WTC11 (cell line): Measurements from ENCODE around the gene ALLC. TPM values are rescaled to one million over a fixed set of nuclear protein-coding genes. Genes with fewer than 3 reads are reported as not detected.
A peak's percentile ranks its signal among the peaks of the same experiment; 100 is the strongest.

Experiments used
- ATAC-seq: fragments of 200-7000 bp; cut with Tn5 transposase; 2 replicates; pipeline ENCODE4 v1.10.0; 2021; ENCODE audit warnings: mild to moderate bottlenecking, moderate library complexity
- CTCF ChIA-PET: fragments of 300-600 bp; sonication (Branson Sonifier 250); formaldehyde crosslinking; loops from one replicate; lab custom pipeline; 2021; ENCODE audit warnings: antibody characterized with exemption; lab: Charles Lee
- POLR2A ChIA-PET: fragments of 350-600 bp; sonication (Branson Sonifier 250); formaldehyde crosslinking; loops from one replicate; lab custom pipeline; 2021; ENCODE audit warnings: antibody characterized with exemption; lab: Charles Lee
- DNase-seq: peaks from one replicate; pipeline ENCODE4 v3.0.0; 2021; ENCODE audit warnings: low spot score
- H3K27ac Mint-ChIP-seq: 2 replicates; pipeline ENCODE4 v1.8.0; 2021; ENCODE audit warnings: mixed read lengths
- H3K27me3 Mint-ChIP-seq: 2 replicates; pipeline ENCODE4 v1.8.0; 2021; ENCODE audit warnings: low read depth, mild to moderate bottlenecking, moderate library complexity, mixed read lengths
- H3K36me3 Mint-ChIP-seq: 2 replicates; pipeline ENCODE4 v1.8.0; 2021; ENCODE audit warnings: mixed read lengths
- H3K4me1 Mint-ChIP-seq: 2 replicates; pipeline ENCODE4 v1.8.0; 2022; ENCODE audit warnings: mixed read lengths
- H3K4me3 Mint-ChIP-seq: 2 replicates; pipeline ENCODE4 v1.8.0; 2021; ENCODE audit warnings: mild to moderate bottlenecking, moderate library complexity, mixed read lengths
- H3K9me3 Mint-ChIP-seq: 2 replicates; pipeline ENCODE4 v1.8.0; 2021; ENCODE audit warnings: mixed read lengths
- CREB1 ChIP-seq: sonication (generic); formaldehyde crosslinking; IDR thresholded peaks from 2 replicates; pipeline ENCODE4 v1.8.0; 2023; ENCODE audit warnings: mild to moderate bottlenecking, missing genetic modification reagents
- CREM ChIP-seq: sonication (generic); formaldehyde crosslinking; IDR thresholded peaks from 2 replicates; pipeline ENCODE4 v1.8.1; 2022; ENCODE audit warnings: mild to moderate bottlenecking, missing genetic modification reagents, moderate library complexity
- ESRRA ChIP-seq: sonication (generic); formaldehyde crosslinking; IDR thresholded peaks from 2 replicates; pipeline ENCODE4 v1.8.1; 2022; ENCODE audit warnings: mild to moderate bottlenecking, missing genetic modification reagents, borderline replicate concordance
- GABPB1 ChIP-seq: sonication (generic); formaldehyde crosslinking; IDR thresholded peaks from 2 replicates; pipeline ENCODE4 v1.8.1; 2023; ENCODE audit warnings: mild to moderate bottlenecking, missing genetic modification reagents
- NR3C1 ChIP-seq: sonication (generic); formaldehyde crosslinking; conservative IDR thresholded peaks from 2 replicates; pipeline ENCODE4 v1.8.1; 2023; ENCODE audit warnings: low read depth, mild to moderate bottlenecking, missing genetic modification reagents
- TP53 ChIP-seq: sonication (generic); formaldehyde crosslinking; IDR thresholded peaks from 2 replicates; pipeline ENCODE4 v1.8.1; 2023; ENCODE audit warnings: mild to moderate bottlenecking, missing genetic modification reagents
- total RNA-seq: library from RNA; stranded (reverse); gene quantifications from 3 replicates; pipeline ENCODE4 v1.2.3, GENCODE V29; 2021
- TF ChIP-seq, protein P1 (sequence below): sonication (generic); formaldehyde crosslinking; IDR thresholded peaks from 2 replicates; pipeline ENCODE4 v1.8.1; 2023; ENCODE audit warnings: mild to moderate bottlenecking, missing genetic modification reagents, moderate library complexity
- TF ChIP-seq, protein P2 (sequence below): sonication (generic); formaldehyde crosslinking; IDR thresholded peaks from 2 replicates; pipeline ENCODE4 v1.8.0; 2022; ENCODE audit warnings: mild to moderate bottlenecking, missing genetic modification reagents
- TF ChIP-seq, protein P3 (sequence below): sonication (generic); formaldehyde crosslinking; IDR thresholded peaks from 2 replicates; pipeline ENCODE4 v1.8.1; 2023; ENCODE audit warnings: mild to moderate bottlenecking, missing genetic modification reagents, borderline replicate concordance
- TF ChIP-seq, protein P4 (sequence below): fragments of 250-450 bp; sonication (Bioruptor Pico); IDR thresholded peaks from 2 replicates; pipeline ENCODE4 v1.9.0; 2021; ENCODE audit warnings: mild to moderate bottlenecking
- TF ChIP-seq, protein P5 (sequence below): sonication (generic); formaldehyde crosslinking; IDR thresholded peaks from 2 replicates; pipeline ENCODE4 v1.8.0; 2022; ENCODE audit warnings: mild to moderate bottlenecking, missing genetic modification reagents
- TF ChIP-seq, protein P6 (sequence below): sonication (generic); formaldehyde crosslinking; IDR thresholded peaks from 2 replicates; pipeline ENCODE4 v1.8.0; 2023; ENCODE audit warnings: missing genetic modification reagents, mild to moderate bottlenecking, borderline replicate concordance
- TF ChIP-seq, protein P7 (sequence below): sonication (generic); formaldehyde crosslinking; IDR thresholded peaks from 2 replicates; pipeline ENCODE4 v1.8.1; 2023; ENCODE audit warnings: mild to moderate bottlenecking, moderate library complexity, missing genetic modification reagents
- TF ChIP-seq, protein P8 (sequence below): fragments of 200-600 bp; IDR thresholded peaks from 2 replicates; pipeline ENCODE4 v1.8.0; 2022; ENCODE audit warnings: antibody characterized with exemption
- TF ChIP-seq, protein P9 (sequence below): sonication (generic); formaldehyde crosslinking; IDR thresholded peaks from 2 replicates; pipeline ENCODE4 v1.8.1; 2022; ENCODE audit warnings: mild to moderate bottlenecking, missing genetic modification reagents, moderate library complexity, borderline replicate concordance

The ALLC gene
- total RNA-seq, 1 experiment from 2014 or later: not detected

DNA sequence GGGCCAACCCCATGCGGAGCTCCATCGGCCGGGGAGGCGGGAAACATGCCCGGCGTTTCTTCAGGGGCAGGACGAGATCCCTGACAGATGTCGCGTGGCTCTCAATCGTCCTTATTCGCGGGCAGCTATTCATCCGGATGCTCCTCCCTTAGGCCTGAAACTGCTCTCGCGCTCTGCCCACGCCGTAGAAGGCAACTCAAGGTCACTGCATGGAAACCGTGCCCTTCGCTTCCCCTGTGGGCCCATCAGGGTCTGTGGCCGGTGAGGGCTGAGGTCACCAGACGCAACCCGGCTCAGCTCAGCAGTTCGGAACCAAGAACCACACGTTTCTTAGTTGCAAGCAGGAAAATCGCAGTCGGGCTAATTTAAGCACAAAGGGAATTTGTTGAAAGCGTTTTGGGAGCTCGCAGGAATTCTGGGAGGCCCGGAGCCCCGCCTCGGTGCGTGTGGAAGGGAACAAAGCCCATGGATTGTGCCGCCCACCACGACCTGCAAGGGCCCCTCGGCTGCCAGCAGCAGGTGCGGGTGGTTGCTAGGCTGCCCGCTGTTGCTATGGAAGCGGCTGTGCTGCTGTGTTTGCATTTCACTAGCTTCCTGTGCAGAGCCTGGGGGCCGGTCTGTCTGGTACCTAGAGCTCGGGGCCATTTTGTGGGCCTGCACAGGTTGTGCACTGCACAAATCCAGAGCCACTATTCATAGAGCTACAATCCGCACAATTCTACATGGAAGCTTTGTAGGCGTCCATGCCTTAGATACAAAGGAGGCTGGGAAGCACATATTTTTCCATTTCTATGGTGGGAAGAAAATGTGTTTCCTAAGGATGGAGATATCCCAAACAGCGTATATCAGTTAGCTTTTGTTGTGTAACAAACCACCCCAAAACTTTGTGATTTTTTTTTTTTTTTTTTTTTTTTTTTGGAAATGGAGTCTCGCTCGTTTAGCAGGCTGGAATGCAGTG lies 6.0 kb upstream of the ALLC start:
- POLR2A ChIA-PET: interaction anchor here (0.7 to 1.2 kb wide), 4 partner anchors 93 to 274 kb away, joined by 3 to 7 read pairs (median 3); partner anchors contain the start of gene RNASEH1
- Mint-ChIP-seq H3K27me3 (peaks cover 13% of the 10 kb centered on the region), H3K27ac (peak overlapping the region; percentile 85; the same call in 1 of the 2 replicates), H3K36me3 (no peaks in the 10 kb centered on the region), H3K9me3 (peaks cover 3% of the 10 kb centered on the region; the same call in 1 of the 2 replicates), H3K4me1 (peaks cover 15% of the 10 kb centered on the region), H3K4me3 (peak overlapping the region; percentile 72)
- peak; percentile 67 for ATAC-seq
- CTCF ChIA-PET: interaction anchor here (0.6 to 1.4 kb wide), 18 partner anchors 9 to 408 kb away, joined by 3 to 15 read pairs (median 4); partner anchors contain the start of genes COLEC11 and RNASEH1
- DNase-seq: peak; percentile 80
- TF ChIP-seq, protein P1, sequence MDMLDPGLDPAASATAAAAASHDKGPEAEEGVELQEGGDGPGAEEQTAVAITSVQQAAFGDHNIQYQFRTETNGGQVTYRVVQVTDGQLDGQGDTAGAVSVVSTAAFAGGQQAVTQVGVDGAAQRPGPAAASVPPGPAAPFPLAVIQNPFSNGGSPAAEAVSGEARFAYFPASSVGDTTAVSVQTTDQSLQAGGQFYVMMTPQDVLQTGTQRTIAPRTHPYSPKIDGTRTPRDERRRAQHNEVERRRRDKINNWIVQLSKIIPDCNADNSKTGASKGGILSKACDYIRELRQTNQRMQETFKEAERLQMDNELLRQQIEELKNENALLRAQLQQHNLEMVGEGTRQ: no peak
- TF ChIP-seq CREM (CRISPR knock-in tag): no peak
- TF ChIP-seq, protein P2, sequence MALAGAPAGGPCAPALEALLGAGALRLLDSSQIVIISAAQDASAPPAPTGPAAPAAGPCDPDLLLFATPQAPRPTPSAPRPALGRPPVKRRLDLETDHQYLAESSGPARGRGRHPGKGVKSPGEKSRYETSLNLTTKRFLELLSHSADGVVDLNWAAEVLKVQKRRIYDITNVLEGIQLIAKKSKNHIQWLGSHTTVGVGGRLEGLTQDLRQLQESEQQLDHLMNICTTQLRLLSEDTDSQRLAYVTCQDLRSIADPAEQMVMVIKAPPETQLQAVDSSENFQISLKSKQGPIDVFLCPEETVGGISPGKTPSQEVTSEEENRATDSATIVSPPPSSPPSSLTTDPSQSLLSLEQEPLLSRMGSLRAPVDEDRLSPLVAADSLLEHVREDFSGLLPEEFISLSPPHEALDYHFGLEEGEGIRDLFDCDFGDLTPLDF (CRISPR knock-in tag): no peak
- TF ChIP-seq, protein P3, sequence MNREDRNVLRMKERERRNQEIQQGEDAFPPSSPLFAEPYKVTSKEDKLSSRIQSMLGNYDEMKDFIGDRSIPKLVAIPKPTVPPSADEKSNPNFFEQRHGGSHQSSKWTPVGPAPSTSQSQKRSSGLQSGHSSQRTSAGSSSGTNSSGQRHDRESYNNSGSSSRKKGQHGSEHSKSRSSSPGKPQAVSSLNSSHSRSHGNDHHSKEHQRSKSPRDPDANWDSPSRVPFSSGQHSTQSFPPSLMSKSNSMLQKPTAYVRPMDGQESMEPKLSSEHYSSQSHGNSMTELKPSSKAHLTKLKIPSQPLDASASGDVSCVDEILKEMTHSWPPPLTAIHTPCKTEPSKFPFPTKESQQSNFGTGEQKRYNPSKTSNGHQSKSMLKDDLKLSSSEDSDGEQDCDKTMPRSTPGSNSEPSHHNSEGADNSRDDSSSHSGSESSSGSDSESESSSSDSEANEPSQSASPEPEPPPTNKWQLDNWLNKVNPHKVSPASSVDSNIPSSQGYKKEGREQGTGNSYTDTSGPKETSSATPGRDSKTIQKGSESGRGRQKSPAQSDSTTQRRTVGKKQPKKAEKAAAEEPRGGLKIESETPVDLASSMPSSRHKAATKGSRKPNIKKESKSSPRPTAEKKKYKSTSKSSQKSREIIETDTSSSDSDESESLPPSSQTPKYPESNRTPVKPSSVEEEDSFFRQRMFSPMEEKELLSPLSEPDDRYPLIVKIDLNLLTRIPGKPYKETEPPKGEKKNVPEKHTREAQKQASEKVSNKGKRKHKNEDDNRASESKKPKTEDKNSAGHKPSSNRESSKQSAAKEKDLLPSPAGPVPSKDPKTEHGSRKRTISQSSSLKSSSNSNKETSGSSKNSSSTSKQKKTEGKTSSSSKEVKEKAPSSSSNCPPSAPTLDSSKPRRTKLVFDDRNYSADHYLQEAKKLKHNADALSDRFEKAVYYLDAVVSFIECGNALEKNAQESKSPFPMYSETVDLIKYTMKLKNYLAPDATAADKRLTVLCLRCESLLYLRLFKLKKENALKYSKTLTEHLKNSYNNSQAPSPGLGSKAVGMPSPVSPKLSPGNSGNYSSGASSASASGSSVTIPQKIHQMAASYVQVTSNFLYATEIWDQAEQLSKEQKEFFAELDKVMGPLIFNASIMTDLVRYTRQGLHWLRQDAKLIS (CRISPR knock-in tag): no peak
- TF ChIP-seq NR3C1 (CRISPR knock-in tag): no peak
- TF ChIP-seq, protein P4, sequence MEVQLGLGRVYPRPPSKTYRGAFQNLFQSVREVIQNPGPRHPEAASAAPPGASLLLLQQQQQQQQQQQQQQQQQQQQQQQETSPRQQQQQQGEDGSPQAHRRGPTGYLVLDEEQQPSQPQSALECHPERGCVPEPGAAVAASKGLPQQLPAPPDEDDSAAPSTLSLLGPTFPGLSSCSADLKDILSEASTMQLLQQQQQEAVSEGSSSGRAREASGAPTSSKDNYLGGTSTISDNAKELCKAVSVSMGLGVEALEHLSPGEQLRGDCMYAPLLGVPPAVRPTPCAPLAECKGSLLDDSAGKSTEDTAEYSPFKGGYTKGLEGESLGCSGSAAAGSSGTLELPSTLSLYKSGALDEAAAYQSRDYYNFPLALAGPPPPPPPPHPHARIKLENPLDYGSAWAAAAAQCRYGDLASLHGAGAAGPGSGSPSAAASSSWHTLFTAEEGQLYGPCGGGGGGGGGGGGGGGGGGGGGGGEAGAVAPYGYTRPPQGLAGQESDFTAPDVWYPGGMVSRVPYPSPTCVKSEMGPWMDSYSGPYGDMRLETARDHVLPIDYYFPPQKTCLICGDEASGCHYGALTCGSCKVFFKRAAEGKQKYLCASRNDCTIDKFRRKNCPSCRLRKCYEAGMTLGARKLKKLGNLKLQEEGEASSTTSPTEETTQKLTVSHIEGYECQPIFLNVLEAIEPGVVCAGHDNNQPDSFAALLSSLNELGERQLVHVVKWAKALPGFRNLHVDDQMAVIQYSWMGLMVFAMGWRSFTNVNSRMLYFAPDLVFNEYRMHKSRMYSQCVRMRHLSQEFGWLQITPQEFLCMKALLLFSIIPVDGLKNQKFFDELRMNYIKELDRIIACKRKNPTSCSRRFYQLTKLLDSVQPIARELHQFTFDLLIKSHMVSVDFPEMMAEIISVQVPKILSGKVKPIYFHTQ (CRISPR knock-in tag): no peak
- no peak for TF ChIP-seq GABPB1 (CRISPR knock-in tag)
- TF ChIP-seq, protein P5, sequence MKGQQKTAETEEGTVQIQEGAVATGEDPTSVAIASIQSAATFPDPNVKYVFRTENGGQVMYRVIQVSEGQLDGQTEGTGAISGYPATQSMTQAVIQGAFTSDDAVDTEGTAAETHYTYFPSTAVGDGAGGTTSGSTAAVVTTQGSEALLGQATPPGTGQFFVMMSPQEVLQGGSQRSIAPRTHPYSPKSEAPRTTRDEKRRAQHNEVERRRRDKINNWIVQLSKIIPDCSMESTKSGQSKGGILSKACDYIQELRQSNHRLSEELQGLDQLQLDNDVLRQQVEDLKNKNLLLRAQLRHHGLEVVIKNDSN: no peak
- TF ChIP-seq, protein P6, sequence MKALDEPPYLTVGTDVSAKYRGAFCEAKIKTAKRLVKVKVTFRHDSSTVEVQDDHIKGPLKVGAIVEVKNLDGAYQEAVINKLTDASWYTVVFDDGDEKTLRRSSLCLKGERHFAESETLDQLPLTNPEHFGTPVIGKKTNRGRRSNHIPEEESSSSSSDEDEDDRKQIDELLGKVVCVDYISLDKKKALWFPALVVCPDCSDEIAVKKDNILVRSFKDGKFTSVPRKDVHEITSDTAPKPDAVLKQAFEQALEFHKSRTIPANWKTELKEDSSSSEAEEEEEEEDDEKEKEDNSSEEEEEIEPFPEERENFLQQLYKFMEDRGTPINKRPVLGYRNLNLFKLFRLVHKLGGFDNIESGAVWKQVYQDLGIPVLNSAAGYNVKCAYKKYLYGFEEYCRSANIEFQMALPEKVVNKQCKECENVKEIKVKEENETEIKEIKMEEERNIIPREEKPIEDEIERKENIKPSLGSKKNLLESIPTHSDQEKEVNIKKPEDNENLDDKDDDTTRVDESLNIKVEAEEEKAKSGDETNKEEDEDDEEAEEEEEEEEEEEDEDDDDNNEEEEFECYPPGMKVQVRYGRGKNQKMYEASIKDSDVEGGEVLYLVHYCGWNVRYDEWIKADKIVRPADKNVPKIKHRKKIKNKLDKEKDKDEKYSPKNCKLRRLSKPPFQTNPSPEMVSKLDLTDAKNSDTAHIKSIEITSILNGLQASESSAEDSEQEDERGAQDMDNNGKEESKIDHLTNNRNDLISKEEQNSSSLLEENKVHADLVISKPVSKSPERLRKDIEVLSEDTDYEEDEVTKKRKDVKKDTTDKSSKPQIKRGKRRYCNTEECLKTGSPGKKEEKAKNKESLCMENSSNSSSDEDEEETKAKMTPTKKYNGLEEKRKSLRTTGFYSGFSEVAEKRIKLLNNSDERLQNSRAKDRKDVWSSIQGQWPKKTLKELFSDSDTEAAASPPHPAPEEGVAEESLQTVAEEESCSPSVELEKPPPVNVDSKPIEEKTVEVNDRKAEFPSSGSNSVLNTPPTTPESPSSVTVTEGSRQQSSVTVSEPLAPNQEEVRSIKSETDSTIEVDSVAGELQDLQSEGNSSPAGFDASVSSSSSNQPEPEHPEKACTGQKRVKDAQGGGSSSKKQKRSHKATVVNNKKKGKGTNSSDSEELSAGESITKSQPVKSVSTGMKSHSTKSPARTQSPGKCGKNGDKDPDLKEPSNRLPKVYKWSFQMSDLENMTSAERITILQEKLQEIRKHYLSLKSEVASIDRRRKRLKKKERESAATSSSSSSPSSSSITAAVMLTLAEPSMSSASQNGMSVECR (CRISPR knock-in tag): no peak
- TF ChIP-seq ESRRA: peak; percentile 63; the same call in 1 of the 2 replicates
- no peak for TF ChIP-seq CREB1 (CRISPR knock-in tag)
- no peak for TF ChIP-seq TP53 (CRISPR knock-in tag)
- TF ChIP-seq, protein P7, sequence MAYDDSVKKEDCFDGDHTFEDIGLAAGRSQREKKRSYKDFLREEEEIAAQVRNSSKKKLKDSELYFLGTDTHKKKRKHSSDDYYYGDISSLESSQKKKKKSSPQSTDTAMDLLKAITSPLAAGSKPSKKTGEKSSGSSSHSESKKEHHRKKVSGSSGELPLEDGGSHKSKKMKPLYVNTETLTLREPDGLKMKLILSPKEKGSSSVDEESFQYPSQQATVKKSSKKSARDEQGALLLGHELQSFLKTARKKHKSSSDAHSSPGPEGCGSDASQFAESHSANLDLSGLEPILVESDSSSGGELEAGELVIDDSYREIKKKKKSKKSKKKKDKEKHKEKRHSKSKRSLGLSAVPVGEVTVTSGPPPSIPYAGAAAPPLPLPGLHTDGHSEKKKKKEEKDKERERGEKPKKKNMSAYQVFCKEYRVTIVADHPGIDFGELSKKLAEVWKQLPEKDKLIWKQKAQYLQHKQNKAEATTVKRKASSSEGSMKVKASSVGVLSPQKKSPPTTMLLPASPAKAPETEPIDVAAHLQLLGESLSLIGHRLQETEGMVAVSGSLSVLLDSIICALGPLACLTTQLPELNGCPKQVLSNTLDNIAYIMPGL (CRISPR knock-in tag): no peak
- TF ChIP-seq, protein P8, sequence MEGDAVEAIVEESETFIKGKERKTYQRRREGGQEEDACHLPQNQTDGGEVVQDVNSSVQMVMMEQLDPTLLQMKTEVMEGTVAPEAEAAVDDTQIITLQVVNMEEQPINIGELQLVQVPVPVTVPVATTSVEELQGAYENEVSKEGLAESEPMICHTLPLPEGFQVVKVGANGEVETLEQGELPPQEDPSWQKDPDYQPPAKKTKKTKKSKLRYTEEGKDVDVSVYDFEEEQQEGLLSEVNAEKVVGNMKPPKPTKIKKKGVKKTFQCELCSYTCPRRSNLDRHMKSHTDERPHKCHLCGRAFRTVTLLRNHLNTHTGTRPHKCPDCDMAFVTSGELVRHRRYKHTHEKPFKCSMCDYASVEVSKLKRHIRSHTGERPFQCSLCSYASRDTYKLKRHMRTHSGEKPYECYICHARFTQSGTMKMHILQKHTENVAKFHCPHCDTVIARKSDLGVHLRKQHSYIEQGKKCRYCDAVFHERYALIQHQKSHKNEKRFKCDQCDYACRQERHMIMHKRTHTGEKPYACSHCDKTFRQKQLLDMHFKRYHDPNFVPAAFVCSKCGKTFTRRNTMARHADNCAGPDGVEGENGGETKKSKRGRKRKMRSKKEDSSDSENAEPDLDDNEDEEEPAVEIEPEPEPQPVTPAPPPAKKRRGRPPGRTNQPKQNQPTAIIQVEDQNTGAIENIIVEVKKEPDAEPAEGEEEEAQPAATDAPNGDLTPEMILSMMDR: no peak
- TF ChIP-seq, protein P9, sequence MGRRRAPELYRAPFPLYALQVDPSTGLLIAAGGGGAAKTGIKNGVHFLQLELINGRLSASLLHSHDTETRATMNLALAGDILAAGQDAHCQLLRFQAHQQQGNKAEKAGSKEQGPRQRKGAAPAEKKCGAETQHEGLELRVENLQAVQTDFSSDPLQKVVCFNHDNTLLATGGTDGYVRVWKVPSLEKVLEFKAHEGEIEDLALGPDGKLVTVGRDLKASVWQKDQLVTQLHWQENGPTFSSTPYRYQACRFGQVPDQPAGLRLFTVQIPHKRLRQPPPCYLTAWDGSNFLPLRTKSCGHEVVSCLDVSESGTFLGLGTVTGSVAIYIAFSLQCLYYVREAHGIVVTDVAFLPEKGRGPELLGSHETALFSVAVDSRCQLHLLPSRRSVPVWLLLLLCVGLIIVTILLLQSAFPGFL (CRISPR knock-in tag): no peak
